ENCODE measurements around the gene MAFG.
"Not testable (repeated sequence)": the region's sequence is repeated elsewhere in the genome, so short reads cannot be mapped to it uniquely, and the experiment has no call there.

- TF ChIP-seq CTCF, POLR2A (IDR thresholded peaks at IDR 0.05): not testable (repeated sequence)
Measured at GRCh38 chr17:81918333-81918669, 9.2 kb downstream of the MAFG start.

Measured in upper lobe of left lung (tissue), 4 donors.